ENCODE measurements around the gene GNB2.

DNA sequence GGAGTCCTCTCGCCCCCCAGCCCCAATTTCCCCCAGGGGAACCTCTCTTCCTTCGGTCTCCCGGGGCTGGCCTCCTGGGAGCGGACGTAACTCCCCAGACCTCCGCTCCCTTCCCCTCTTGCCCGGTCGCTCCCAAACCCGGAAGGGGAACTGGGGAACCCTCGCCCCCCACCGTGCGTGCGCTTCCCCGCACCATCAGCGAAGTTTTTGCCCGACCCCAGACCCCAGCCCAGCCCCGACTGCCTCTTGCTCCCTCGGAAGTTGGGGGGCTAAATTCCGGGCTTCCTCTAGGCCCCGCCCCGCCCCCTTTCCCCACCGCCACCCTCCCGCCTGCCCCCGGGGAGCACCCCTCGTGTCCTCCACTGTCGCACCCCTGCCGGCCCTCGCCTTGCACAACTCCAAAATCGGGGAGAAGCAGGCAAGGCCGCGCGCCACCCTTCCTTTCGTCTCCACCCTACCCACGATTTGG lies 436 bp downstream of the GNB2 start:
- no peak for TF ChIP-seq POLR2A (IDR thresholded peaks at IDR 0.05)
- TF ChIP-seq, protein P1, sequence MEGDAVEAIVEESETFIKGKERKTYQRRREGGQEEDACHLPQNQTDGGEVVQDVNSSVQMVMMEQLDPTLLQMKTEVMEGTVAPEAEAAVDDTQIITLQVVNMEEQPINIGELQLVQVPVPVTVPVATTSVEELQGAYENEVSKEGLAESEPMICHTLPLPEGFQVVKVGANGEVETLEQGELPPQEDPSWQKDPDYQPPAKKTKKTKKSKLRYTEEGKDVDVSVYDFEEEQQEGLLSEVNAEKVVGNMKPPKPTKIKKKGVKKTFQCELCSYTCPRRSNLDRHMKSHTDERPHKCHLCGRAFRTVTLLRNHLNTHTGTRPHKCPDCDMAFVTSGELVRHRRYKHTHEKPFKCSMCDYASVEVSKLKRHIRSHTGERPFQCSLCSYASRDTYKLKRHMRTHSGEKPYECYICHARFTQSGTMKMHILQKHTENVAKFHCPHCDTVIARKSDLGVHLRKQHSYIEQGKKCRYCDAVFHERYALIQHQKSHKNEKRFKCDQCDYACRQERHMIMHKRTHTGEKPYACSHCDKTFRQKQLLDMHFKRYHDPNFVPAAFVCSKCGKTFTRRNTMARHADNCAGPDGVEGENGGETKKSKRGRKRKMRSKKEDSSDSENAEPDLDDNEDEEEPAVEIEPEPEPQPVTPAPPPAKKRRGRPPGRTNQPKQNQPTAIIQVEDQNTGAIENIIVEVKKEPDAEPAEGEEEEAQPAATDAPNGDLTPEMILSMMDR (IDR thresholded peaks at IDR 0.05) = no peak
- TF ChIP-seq POLR2AphosphoS5 (IDR thresholded peaks at IDR 0.05) = no peak

Data from stomach (tissue), 4 donors.